Measurements from ENCODE around the gene GAS5.
"Not testable (repeated sequence)": the region's sequence is repeated elsewhere in the genome, so short reads cannot be mapped to it uniquely, and the experiment has no call there.

The GAS5 gene

GRCh38 chr1:173868266-173869020, 654 bp upstream of the GAS5 start, which contains the start of gene ZBTB37:
TSS of gene ZBTB37 (plus strand) at chr1:173868380. CDS start at chr1:173870226, 1,846 bp downstream.
- DNase-seq, result peak; percentile 72

GRCh38 chr1:173867141-173867752, 542 bp downstream of the GAS5 start:
- DNase-seq, result no peak

GRCh38 chr1:173866413-173867115, 1.2 kb downstream of the GAS5 start:
- DNase-seq, result no peak

GRCh38 chr1:173865468-173866164, 2.2 kb downstream of the GAS5 start:
- DNase-seq, result no peak

GRCh38 chr1:173864179-173864867, 3.5 kb downstream of the GAS5 start:
- DNase-seq, result no peak

- DNase-seq, result no peak
These were observed 4.3 kb downstream of the GAS5 start for GRCh38 chr1:173863224-173864161.

GRCh38 chr1:173862769-173863223, 5.0 kb downstream of the GAS5 start:
- no peak for DNase-seq

GRCh38 chr1:173862146-173862768, 5.5 kb downstream of the GAS5 start:
- DNase-seq, result not testable (repeated sequence)

- no peak for DNase-seq
These were observed 6.1 kb downstream of the GAS5 start for GRCh38 chr1:173861731-173862145.

GRCh38 chr1:173860065-173860464, 7.7 kb downstream of the GAS5 start:
- DNase-seq, result no peak

GRCh38 chr1:173859547-173859946, 8.2 kb downstream of the GAS5 start:
- DNase-seq, result not testable (repeated sequence)

- no peak for DNase-seq
These were observed 10.3 kb downstream of the GAS5 start for GRCh38 chr1:173857363-173857917.

GRCh38 chr1:173856903-173857302, 10.9 kb downstream of the GAS5 start:
- no peak for DNase-seq

- DNase-seq, result no peak
These were observed 11.8 kb downstream of the GAS5 start for GRCh38 chr1:173856014-173856413.

- DNase-seq, result no peak
These were observed 14.7 kb downstream of the GAS5 start for GRCh38 chr1:173853074-173853473.

- no peak for DNase-seq
These were observed 15.7 kb downstream of the GAS5 start for GRCh38 chr1:173852105-173852504.

GRCh38 chr1:173832748-173833147, 35.0 kb downstream of the GAS5 start:
- DNase-seq, result no peak

- DNase-seq, result no peak
These were observed 40.2 kb downstream of the GAS5 start for GRCh38 chr1:173827611-173828010.

- peak; percentile 89 for DNase-seq
These were observed 43.3 kb downstream of the GAS5 start, which contains the start of the genes CENPL and DARS2 for GRCh38 chr1:173824315-173825081. TSS of gene CENPL (minus strand) at chr1:173824883. CDS start at chr1:173811299, 13,584 bp downstream. TSS of gene DARS2 (plus strand) at chr1:173824673. CDS start at chr1:173825230, 557 bp downstream.
